HFF-Myc (cell line): ENCODE data around the gene TEX10.

Experiments used
- DNase-seq: peaks from one replicate; pipeline ENCODE4 v3.0.0-alpha.2; 2011; ENCODE audit warnings: low read depth; ENCODE audit errors: extremely low read depth
- H3K4me3 ChIP-seq: replicated peaks from 2 replicates; pipeline ENCODE4 v1.5.1; 2011; ENCODE audit warnings: low read depth, mild to moderate bottlenecking, control low read depth, low read length
- TF ChIP-seq, protein P1 (sequence below): IDR thresholded peaks from 2 replicates; pipeline ENCODE4 v1.5.1; 2012; ENCODE audit warnings: mild to moderate bottlenecking, low read depth, low read length, control low read depth; ENCODE audit errors: missing control alignments

TEX10 gene

DNA sequence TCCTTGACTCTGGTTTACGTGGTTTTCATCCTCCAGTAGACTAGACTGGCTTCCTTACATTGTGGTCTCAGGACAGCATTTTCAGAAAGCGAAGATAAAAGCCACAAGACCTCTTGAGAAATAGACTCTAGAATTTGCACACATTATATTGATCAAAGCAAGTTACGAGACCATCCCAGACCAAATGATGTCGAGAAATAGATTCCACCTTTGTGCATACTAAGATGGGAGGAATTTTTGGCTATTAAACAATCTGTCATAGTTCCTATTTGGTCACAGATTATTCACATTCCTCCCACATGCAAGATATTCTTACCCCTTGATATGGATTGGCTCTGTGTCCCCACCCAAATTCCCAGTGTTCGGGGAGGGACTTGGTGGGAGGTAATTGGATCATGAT, 65.6 kb downstream of the TEX10 start:
- DNase-seq, result no peak
- TF ChIP-seq, protein P1, sequence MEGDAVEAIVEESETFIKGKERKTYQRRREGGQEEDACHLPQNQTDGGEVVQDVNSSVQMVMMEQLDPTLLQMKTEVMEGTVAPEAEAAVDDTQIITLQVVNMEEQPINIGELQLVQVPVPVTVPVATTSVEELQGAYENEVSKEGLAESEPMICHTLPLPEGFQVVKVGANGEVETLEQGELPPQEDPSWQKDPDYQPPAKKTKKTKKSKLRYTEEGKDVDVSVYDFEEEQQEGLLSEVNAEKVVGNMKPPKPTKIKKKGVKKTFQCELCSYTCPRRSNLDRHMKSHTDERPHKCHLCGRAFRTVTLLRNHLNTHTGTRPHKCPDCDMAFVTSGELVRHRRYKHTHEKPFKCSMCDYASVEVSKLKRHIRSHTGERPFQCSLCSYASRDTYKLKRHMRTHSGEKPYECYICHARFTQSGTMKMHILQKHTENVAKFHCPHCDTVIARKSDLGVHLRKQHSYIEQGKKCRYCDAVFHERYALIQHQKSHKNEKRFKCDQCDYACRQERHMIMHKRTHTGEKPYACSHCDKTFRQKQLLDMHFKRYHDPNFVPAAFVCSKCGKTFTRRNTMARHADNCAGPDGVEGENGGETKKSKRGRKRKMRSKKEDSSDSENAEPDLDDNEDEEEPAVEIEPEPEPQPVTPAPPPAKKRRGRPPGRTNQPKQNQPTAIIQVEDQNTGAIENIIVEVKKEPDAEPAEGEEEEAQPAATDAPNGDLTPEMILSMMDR, result no peak
- no peak overlapping the region for H3K4me3 ChIP-seq

DNA sequence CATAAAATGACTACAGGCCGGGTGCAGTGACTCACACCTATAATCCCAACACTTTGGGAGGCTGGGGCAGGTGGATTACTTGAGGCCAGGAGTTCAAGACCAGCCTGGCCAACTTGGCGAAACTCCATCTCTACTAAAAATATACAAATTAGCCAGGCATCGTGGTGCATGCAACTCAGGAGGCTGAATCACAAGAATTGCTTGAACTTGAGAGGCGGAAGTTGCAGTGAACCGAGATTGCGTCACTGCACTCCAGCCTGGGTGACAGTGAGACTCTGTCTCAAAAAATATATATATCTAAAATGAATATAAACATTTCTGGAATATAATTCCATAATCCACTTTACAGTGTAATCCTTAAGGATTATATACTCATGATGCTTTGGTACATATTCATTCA, 66.5 kb downstream of the TEX10 start:
- DNase-seq, result no peak
- TF ChIP-seq, protein P1, result no peak
- H3K4me3 ChIP-seq, result no peak overlapping the region

DNA sequence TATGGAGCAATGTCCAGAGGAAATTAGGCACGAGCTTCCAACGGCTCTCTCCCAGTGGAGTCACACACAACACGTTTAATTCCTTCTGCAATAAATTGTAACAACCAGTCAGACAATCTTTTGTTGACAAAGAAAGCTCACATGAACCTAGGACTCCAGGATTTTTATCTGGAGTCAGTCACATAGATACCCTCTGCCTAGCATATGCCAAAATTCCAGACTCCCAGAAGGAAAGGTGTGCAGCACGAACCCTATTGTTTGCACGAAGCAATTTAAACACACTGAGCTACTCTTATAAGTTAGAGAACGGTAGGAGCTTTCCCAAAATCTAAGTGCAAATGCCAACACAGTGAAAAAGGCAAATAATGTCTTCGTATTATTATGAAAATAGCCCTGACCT, 67.1 kb downstream of the TEX10 start:
- TF ChIP-seq, protein P1, result no peak
- no peak overlapping the region for H3K4me3 ChIP-seq
- no peak for DNase-seq

DNA sequence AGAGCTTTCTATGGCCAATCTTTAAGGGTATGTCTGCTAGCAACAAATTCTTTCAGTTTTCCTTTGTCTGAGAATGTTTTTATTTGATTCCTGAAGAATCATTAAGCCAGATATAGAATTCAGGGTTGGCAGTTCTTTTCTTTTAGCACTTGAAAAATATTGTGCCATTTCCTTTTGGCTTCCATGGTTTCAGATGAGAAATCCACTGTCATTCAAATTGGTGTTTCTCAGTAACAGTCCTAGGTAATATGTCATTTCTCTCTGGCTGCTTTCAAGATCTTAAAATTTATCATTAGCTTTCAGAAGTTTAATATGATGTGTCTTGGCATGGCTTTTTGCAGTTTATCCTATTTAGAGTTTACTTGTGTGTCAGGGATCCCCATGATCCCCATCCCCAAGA, 67.7 kb downstream of the TEX10 start:
- TF ChIP-seq, protein P1, result no peak
- no peak for DNase-seq
- no peak overlapping the region for H3K4me3 ChIP-seq

DNA sequence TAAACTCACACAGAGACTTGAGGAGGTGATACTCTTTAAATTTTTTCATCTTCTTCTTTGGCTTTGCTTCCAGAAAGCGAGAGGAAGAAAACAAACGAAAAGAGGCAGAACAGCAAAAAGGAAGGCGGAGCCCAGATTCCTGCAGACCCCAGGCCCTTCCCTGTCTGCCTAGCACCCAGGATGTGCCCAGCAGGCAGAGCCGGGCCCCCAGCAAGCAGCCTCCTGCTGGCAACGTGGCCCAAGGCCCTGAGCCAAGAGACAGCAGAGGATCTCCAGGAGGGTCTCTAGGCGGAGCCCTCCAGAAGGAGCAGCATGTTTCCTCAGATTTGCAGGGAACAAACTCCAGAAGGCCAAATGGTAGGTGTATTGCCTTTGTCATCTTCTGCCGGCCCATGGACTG, 68.5 kb downstream of the TEX10 start:
- TF ChIP-seq, protein P1, result no peak
- no peak for DNase-seq
- no peak overlapping the region for H3K4me3 ChIP-seq

DNA sequence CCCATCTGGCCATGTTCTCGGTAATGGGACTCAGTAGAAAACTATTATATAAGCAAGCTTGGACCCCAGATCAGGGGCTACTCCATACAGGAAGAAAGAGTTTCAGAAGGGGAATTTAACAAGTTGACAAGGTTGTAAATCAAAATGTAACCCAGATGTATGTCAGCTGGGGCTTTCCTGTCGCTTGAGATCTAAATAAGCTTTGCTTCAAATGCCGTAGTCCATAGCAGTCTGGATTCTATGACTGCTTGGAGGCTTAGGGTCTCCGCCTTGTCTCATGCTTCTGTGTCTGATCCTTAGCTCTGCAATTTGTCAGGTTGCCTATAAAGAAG, 70.4 kb downstream of the TEX10 start:
- no peak for DNase-seq
- H3K4me3 ChIP-seq, result no peak overlapping the region
- TF ChIP-seq, protein P1, result no peak

DNA sequence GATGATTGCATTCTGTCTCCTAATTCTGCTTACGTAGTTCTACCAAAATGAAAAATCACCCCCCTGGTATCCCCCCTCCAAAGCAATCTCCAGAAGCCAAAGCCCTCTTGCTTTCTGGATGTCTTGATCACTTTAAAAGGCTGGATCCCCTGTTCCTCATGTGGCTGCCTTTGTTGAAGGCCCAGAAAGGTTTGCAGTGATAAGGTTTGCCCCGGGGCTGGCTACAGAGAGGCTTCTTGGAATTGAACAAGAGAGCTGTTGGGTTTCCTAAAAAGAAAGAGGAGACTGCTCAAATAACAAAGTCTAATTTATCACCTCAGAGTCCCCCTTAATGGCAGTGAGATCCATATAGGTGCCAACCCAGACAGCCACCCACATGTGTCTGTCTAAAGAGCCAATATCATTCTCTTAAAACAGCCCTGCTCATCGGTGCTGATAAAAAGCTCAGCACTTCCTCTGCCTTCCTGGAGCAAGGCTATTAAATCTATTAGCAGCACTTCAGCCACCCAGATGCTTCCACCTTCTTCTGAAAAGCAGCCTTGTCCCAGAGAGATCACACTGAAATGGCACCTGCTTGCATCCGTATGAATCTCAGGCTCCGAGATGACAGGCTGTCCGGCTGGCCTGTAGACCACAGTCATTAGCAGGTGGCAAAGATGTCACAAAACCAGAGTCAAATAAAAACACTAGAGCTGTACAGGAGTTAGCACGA, 70.9 kb downstream of the TEX10 start:
- TF ChIP-seq, protein P1, result no peak
- DNase-seq, result no peak
- no peak overlapping the region for H3K4me3 ChIP-seq
